ENCODE measurements around the gene FAM13A. TPM values are rescaled to one million over a fixed set of nuclear protein-coding genes. Genes with fewer than 3 reads are reported as not detected.

The FAM13A gene
- polyA plus RNA-seq, 1 experiment: 9.5 TPM

DNA sequence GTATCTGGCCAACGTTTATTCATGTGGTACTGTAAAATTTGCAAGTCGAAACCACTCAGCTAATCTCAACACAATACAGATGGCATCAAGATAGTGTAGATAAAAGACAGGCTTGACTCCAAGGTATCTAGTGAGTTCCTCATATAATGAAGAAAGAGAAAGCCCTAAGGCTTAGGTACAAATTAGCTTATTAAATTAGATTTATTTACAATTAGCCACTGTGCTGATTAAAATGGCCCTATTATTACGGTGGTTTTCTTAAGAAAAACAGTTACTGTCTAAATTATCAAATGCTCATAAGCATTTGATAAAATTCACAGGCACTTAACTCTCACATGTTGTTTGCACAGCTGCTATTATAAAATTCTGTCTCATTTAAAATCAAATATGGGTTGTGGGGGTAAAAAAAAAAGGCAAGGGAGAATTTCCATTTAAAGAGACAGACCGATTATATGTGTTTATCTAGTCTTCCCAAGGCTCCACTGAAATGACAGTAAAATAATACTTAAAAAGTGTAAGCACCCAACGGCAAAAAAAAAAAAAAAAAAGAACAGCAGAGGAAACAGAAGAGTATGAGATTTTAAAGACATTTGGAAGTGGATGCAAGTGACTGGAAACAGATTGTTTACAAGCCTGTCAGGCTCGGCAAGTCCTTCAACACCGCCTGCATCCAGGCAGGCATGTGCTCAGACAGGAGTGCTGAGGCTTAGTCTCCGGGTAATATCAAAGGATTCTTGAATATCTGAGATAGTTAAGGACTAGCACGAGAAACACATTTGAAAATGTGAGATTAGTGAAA lies 55.1 kb downstream of the FAM13A start:
- no peak overlapping the region for H3K4me3 ChIP-seq (ENCODE audit: low read depth, low read length)
- H3K27me3 ChIP-seq (ENCODE audit: control insufficient read depth, insufficient read depth, low read length): no peaks in the 10 kb centered on the region
- TF ChIP-seq, protein P1, sequence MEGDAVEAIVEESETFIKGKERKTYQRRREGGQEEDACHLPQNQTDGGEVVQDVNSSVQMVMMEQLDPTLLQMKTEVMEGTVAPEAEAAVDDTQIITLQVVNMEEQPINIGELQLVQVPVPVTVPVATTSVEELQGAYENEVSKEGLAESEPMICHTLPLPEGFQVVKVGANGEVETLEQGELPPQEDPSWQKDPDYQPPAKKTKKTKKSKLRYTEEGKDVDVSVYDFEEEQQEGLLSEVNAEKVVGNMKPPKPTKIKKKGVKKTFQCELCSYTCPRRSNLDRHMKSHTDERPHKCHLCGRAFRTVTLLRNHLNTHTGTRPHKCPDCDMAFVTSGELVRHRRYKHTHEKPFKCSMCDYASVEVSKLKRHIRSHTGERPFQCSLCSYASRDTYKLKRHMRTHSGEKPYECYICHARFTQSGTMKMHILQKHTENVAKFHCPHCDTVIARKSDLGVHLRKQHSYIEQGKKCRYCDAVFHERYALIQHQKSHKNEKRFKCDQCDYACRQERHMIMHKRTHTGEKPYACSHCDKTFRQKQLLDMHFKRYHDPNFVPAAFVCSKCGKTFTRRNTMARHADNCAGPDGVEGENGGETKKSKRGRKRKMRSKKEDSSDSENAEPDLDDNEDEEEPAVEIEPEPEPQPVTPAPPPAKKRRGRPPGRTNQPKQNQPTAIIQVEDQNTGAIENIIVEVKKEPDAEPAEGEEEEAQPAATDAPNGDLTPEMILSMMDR (IDR thresholded peaks at IDR 0.05; ENCODE audit: insufficient read depth, low read depth, low read length): no peak
- DNase-seq (ENCODE audit: low read depth): no peak
- POLR2A ChIA-PET: no interaction called here
- H3K36me3 ChIP-seq (ENCODE audit: control insufficient read depth, insufficient read depth, low read length): no peaks in the 10 kb centered on the region
- CTCF ChIA-PET: no interaction called here

DNA sequence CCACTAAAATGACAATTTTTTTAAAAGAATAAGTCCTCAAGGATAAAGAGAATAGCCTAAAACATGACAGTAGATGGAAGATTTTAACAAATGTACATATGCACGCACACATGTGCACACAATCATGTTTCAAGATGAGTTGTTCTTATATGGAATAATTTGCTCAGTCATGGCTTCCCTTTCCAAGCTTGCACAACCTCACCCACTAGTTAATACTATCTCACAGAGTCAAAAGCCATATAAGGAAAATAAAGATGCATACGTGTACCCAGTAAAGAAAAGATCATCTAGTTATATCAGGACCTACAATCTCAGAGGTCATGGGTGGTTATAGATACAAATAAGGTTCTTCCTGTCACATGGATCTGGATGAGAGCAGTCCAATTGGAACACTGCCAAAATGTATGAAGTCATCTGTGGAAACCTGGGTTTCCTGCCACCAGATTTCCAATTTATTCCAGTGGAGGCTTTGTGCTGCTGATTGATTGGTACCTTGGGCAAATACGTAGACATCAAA lies 56.1 kb downstream of the FAM13A start:
- no peak for DNase-seq (ENCODE audit: low read depth)
- no peaks in the 10 kb centered on the region for H3K36me3 ChIP-seq (ENCODE audit: control insufficient read depth, insufficient read depth, low read length)
- no peaks in the 10 kb centered on the region for H3K27me3 ChIP-seq (ENCODE audit: control insufficient read depth, insufficient read depth, low read length)
- TF ChIP-seq, protein P1 (IDR thresholded peaks at IDR 0.05; ENCODE audit: insufficient read depth, low read depth, low read length): no peak
- CTCF ChIA-PET: no interaction called here
- H3K4me3 ChIP-seq (ENCODE audit: low read depth, low read length): no peak overlapping the region
- POLR2A ChIA-PET: no interaction called here

DNA sequence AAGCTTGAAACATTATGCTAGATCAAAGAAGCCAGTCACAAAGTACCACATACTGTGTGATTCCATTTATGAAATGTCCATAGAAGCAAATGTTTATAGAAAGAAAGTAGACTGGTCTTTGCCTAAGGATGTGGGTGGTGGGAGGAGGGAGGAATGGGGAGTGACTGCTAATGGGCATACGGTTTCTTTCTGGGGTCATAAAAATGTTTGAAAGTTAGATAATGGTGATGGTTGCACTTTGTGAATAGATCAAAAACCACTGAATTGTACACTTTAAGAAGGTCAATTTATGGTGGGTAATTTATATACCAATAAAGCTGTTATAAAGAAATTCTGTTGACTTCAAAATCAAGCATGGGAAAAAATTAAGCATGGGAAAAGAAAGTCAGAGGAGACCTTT lies 56.6 kb downstream of the FAM13A start:
- TF ChIP-seq, protein P1 (IDR thresholded peaks at IDR 0.05; ENCODE audit: insufficient read depth, low read depth, low read length): no peak

DNA sequence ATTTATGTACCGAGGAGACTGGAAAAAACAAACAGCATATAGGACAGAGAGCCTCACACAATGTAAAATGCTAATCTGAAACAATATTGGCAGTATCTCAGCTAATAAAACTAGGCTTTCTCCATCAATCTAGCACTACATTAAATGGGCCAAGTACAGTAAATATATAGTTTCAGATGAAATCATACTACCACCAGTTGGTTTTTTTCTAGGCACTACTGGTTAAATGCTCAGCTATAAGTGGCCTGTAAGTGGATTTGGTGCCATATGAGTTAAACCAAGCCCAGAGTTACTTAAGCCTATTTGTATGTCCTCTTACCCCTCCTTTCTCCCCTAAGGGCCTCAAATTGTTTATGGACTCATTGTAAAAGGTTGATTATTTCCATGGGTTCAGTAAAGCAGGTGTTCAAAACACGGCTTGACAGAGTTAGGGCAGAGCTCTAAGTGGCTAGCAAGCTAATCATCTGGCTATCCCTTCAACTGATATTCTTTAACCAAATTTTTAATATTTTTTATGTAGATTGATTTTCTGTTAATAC lies 57.5 kb downstream of the FAM13A start:
- Histone ChIP-seq H3K36me3 (ENCODE audit: control insufficient read depth, insufficient read depth, low read length) (no peaks in the 10 kb centered on the region), H3K4me3 (ENCODE audit: low read depth, low read length) (no peak overlapping the region), H3K27me3 (ENCODE audit: control insufficient read depth, insufficient read depth, low read length) (no peaks in the 10 kb centered on the region)
- DNase-seq (ENCODE audit: low read depth): no peak
- POLR2A ChIA-PET: no interaction called here
- TF ChIP-seq, protein P1 (IDR thresholded peaks at IDR 0.05; ENCODE audit: insufficient read depth, low read depth, low read length): no peak
- CTCF ChIA-PET: interaction anchor here (0.8 to 1.0 kb wide), 2 partner anchors 10 to 24 kb away, joined by 3 read pairs; no protein-coding TSS in a partner anchor

More for the DNA sequence above, 56.6 kb downstream of the FAM13A start:
- DNase-seq (ENCODE audit: low read depth): no peak
- ChIA-PET POLR2A (no interaction called here), CTCF (no interaction called here)
- H3K27me3 ChIP-seq (ENCODE audit: control insufficient read depth, insufficient read depth, low read length): no peaks in the 10 kb centered on the region
- H3K36me3 ChIP-seq (ENCODE audit: control insufficient read depth, insufficient read depth, low read length): no peaks in the 10 kb centered on the region
- H3K4me3 ChIP-seq (ENCODE audit: low read depth, low read length): no peak overlapping the region

DNA sequence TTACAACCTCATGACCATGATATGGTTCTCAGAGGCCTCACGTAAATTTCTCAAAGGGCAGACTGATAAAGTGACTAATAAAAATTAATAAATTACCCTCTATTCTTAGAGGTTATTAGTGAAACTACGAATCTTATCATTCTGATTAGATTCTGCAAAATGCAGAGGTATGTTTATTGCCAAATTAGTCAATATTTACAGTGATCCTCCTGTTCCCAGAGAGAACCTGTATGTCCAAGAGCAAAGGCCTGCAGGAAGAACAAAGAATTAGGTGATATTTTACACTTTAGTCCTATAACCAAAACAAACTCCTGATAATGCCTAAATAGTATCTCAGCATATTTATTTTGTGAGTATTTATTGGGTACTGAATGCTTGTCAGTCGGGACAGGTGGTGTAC lies 58.1 kb downstream of the FAM13A start:
- H3K36me3 ChIP-seq (ENCODE audit: control insufficient read depth, insufficient read depth, low read length): no peaks in the 10 kb centered on the region
- POLR2A ChIA-PET: no interaction called here
- no peak overlapping the region for H3K4me3 ChIP-seq (ENCODE audit: low read depth, low read length)
- CTCF ChIA-PET: interaction anchor here (0.8 to 1.0 kb wide), 2 partner anchors 9 to 24 kb away, joined by 3 read pairs; no protein-coding TSS in a partner anchor
- TF ChIP-seq, protein P1 (IDR thresholded peaks at IDR 0.05; ENCODE audit: insufficient read depth, low read depth, low read length): no peak
- DNase-seq (ENCODE audit: low read depth): no peak
- H3K27me3 ChIP-seq (ENCODE audit: control insufficient read depth, insufficient read depth, low read length): no peaks in the 10 kb centered on the region

All from BJ (cell line).